ENCODE data around the gene MCCC1.
"Not testable (repeated sequence)": the region's sequence is repeated elsewhere in the genome, so short reads cannot be mapped to it uniquely, and the experiment has no call there.

Gene MCCC1

GRCh38 chr3:183038757-183039156, 60.5 kb downstream of the MCCC1 start:
- DNase-seq = no peak

DNA sequence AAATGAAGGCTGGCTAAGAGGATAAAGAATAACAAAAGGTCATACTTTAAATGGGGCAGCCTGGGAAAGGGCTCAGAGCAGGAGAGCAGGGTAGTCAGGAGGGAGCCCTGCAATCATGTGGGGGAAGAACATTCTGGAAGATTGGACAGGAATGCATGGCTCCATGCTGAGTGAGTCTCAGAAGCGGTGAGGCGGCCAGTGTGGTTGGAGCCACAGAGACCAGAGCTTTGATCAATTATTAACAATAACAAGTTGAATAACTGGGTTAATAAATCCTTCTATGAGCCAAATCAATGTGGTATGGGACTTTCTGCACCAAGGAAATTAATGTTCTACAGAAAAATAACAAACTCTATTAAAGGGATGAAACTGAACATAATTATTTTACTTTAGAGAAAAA, 61.1 kb downstream of the MCCC1 start:
- DNase-seq = no peak

- peak; percentile 5 for DNase-seq
Measured at GRCh38 chr3:183033746-183034145, 65.5 kb downstream of the MCCC1 start.

- no peak for DNase-seq
Measured at GRCh38 chr3:183032880-183033555, 66.3 kb downstream of the MCCC1 start.

DNA sequence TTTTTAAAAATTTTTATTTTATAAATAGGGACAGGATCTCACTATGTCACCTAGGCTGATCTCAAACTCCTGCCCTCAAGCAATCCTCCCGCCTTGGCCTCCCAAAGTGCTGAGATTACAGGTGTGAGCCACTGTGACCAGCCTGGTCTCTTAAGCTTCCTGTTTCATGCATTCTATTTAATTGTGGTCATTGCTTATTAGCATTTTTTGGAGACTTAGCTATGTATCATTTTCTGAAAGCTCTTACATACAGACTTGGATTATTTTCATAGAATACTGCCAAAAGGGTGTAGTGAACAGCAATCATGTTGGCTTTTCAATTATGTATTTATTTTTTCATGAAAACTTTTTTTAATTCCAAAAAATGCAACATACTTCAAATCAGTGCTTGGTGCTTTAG, 67.5 kb downstream of the MCCC1 start:
- DNase-seq = no peak

DNA sequence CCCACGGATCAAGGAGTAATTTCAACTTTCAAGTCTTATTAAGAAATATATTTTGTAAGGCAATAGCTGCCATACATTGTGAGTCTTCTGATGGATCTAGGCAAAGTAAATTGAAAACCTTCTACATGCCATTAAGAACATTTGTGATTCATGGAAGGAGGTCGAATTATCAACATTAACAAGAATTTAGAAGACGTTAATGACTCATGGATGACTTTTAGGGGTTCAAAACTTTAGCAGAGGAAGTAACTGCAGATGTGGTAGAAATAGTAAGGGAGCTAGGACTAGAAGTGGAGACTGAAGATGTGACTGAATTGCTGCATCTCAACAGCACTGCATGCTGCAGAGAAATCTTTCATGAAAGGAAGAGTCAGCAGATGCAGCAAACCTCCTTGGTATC, 70.9 kb downstream of the MCCC1 start:
- DNase-seq = no peak

- no peak for DNase-seq
Measured at GRCh38 chr3:183027276-183027675, 72.0 kb downstream of the MCCC1 start.

DNA sequence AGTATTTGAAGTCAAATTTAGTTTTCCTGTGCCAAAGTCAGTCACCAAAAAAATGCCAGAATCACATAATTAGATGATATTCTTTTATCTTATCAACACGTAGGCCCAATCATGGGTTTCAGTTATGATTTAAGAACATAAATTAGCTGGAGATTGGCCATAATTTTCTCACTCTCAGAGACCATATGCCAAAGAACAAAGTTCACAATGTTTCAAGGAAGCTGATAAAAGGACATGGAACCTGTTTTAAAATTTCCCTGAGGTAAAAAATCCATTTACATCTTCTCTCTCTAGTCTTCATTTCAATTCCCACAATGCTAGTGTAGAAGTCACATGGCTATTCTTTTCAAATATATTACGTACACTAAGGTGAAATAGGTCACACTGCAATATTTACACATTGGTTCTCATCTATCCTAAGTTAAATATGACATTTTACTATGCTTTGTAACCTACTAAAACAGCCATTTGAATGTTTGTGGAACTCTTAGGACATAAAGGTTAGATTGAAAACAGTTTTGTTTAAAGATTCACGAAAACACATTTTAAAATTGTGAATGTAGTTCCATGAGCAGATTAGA, 76.3 kb downstream of the MCCC1 start:
- DNase-seq = no peak

DNA sequence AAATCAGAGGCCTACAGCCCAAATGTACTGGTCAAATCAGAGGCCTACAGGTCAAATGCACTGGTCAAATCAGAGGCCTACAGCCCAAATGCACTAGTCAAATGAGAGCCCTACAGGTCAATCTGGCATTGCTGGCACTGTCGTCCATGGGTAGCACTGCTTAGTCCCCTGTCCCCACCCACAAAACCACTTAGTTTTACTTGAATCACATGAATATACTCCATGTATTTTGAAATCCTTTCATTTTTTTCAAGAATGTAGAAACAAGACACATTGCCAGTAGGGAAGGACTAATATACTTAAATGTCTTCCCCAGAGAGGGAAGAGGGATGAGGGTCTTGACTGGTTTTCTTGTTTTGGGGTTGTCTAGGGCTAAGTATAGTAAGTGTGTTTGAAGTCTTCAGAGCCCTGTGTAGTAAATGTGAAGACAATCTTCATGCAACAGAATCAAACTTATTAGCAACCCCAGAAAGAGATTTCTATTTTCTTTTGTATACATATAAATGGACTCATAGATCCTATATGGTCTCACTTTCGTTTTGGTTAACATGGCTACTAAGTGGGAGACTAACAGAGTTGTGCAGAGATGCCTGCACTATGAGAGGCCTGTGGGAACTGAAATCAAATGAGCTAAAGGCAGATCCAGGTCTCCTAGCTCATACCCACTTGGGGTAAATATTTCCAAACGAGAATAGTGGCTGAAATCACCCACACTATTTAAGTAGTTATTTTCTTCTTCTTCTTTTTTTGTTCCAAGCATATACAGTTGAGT, 80.7 kb downstream of the MCCC1 start:
- DNase-seq = no peak

GRCh38 chr3:183015185-183015584, 84.1 kb downstream of the MCCC1 start:
- no peak for DNase-seq

DNA sequence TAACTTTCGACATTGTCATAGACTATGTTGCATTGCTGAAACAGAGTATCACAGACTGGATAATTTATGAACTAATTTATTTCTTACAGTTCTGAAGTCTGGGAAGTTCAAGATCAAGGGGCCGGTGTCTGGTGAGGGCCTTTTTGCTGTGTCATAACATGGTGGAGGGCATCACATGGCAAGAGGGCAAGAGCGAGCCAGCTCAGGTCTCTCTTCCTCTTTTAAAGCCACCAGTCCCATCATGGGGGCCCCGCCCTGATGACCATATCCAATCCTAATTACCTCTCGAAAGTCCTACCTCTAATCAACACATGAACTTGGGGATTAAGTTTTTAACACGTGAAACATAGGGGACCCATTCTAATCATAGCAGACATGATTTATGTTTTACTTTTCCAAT, 85.4 kb downstream of the MCCC1 start:
- no peak for DNase-seq

DNA sequence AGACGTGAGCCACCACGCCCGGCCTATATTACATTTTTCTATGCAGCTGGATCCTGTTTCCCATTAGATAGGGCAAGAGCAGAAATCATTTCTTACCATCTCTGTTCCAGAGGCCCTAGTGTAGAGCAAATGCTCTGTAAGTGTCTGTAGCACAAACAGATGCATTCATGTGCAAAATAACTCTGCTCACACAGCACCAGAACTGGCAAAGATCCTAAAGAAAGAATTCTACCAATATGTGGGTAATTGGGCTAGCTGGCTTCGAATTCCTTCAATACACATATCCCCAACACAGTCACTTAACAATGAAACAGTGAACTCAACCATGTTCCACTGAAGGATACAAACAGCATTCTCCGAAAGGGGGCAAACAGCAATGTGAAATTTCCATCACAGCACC, 86.2 kb downstream of the MCCC1 start:
- DNase-seq = no peak

GRCh38 chr3:183008800-183009199, 90.5 kb downstream of the MCCC1 start:
- DNase-seq = no peak

DNA sequence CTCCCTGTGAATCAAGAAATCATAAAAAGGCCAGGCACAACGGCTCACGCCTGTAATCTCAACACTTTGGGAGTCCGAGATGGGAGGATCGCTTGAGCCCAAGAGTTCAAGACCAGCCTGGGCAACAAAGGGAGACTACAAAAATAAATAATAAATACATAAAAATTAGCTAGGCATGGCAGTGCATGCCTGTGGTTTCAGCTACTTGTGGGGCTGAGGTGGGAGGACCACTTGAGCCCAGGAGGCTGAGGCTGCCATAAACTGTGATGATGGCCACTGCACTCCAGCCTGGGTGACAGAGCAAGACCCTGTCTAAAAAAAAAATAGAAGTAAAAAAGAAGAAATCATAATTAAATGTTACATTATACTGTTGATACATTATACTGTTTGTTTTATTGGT, 91.0 kb downstream of the MCCC1 start:
- no peak for DNase-seq

- no peak for DNase-seq
Measured at GRCh38 chr3:183006396-183007002, 92.8 kb downstream of the MCCC1 start.

DNA sequence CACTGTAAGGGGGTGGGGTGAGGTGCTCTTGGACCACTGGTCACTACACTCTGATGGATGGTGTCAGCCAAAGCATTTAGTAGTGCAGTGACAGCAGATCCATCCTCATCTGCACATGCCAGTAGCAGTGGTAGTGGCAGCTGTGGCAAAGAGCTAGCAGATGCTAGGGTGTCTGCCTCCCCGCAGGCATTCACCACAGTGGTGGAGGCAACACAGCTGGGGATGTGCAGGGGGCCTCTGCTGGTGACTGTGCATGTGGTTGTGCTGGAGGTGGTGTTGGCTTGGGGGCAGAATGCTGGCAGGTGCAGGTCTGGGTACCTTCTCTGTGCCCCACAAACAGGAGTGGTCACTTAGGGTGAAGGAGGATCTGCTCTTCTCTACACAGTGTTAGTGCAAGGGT, 99.5 kb downstream of the MCCC1 start:
- no peak for DNase-seq

- DNase-seq = not testable (repeated sequence)
Measured at GRCh38 chr3:182993486-182994201, 105.7 kb downstream of the MCCC1 start.

- DNase-seq = no peak
Measured at GRCh38 chr3:182989566-182989965, 109.7 kb downstream of the MCCC1 start.

GRCh38 chr3:182986021-182986420, 113.3 kb downstream of the MCCC1 start:
- no peak for DNase-seq

DNA sequence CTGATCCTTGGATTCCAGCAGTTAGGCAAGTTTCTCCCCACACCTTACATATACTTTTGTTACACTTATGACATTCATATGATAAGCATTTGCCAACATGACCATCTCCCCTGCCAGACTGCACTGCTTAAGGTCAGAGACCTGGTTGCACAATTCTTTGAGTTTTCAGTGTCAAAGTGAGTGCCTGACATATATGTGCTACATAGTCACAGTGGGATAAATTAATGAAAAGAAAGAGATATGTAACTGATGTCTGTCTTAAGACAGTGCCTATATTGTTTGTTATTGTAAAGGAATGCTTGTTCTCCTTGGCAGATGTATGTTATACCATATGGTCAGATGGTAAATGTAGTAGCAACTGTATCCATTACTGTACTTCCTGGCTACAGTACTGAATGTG, 115.4 kb downstream of the MCCC1 start:
- no peak for DNase-seq

GRCh38 chr3:182981038-182981380, 118.3 kb downstream of the MCCC1 start:
- no peak for DNase-seq

DNA sequence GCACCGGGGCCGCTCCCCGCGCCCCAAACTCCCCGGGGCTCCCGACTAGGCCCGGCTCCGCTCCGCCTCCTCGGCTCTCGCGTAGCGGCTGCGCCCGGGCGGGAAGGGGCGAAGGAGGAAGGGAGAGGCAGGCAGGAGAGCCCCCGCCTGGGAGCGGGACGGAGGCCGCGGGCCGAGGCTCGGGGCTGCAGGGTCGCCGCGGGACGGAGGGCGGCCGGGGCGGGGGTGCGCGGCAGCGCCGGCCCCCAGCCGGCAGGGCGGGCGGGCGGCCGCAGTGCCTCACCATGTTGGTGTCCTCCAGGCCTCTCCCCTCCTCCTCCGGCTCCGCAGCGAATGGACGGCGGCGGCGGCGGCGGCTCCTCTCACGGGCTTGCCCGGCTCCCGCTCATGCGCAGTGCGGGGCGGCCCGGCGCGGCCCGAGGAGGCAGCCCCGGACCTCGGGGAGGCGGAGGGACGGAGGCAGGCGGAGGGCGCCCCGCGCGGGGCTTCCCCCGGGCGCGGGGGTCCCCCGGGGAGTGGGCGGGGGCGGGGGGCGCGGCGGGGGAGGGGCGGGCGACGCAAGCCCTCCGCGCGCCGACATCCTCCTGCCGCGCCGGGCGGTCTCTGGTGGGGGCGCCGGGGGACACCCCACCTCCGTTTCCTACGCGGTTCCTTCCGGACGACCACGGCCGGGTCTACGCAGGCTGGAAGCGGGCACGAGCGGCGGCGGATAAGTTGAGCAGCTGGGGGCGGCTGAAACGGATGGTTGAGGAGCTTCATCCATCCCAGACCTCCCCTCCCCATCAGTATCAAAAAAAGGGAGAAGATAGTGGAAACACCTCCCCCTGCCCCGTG, 118.9 kb downstream of the MCCC1 start, which contains the start of gene DCUN1D1:
DCUN1D1 (minus strand) TSS at position 335 of the 834 bp plus-strand sequence; CDS start at position 286, 49 bp downstream.
- peak; percentile 45 for DNase-seq

All from amniotic stem cell (primary cell).